Activated CD8-positive, alpha-beta memory T cell treated with anti-CD3 and anti-CD28 coated beads for 36 hours (primary cell): ENCODE data around the gene GALR3. TPM values are rescaled to one million over a fixed set of nuclear protein-coding genes. Genes with fewer than 3 reads are reported as not detected.

Source experiments
- CTCF ChIA-PET: fragments of 350-600 bp; sonication (Branson Sonifier 250); formaldehyde crosslinking; loops from one replicate; lab custom pipeline; 2021; ENCODE audit warnings: antibody characterized with exemption; lab: Charles Lee
- POLR2A ChIA-PET: fragments of 350-600 bp; sonication (Branson Sonifier 250); formaldehyde crosslinking; loops from one replicate; lab custom pipeline; 2021; ENCODE audit warnings: antibody characterized with exemption; lab: Charles Lee
- total RNA-seq, 2 experiments: library from RNA; stranded (reverse); gene quantifications; one replicate each; pipeline ENCODE4 v1.2.3, GENCODE V29; 2021

GALR3 gene
- total RNA-seq, 2 experiments from 2014 or later: not detected

- CTCF ChIA-PET: no interaction called here
- POLR2A ChIA-PET: no interaction called here
Observed at GRCh38 chr22:37801946-37802309, 21.3 kb upstream of the GALR3 start.

DNA sequence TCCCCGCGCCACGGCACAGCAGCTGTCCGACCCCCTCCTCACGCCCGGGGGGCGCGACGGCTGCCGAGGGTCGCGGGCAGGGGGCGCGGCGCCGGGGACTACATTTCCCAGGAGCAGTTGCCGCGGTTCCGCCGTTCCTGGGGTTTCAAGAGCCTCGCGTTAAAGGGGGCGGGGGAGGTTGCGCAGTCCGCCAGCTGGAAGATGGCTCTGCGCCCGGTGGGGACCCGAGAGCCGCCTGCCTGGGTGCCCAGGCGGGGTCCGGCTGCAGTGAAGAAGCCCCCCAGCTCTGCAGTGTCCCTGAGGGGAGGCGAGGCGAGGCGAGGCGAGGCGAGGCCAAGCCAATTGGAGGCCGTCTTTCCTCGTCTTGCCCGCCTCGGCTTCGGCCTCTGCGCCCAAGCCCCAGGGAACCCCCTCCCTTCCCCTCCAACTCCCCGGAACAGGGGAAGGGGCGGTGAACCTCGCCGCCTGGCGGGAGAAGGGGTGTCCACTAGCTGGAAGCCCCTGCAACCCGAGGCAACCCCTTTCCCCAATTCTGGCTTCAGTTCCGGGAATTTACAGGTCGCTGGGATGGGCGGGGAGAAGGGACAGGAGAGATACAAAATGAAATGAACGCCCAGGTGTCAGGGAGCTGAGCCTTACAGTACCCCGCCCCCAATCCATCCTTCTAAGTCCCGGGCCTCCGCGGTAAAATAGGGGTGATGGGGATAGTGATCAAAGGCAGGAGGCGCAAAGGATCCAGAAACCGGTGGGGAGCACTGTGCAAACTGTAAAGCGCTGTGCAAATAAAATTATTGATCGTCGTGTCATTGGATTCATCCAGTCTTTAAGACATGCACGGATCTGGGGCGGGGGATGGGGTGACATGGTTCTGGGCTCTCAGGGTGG is 20.6 kb upstream of the GALR3 start:
- ChIA-PET CTCF (interaction anchor here (1.3 kb wide), 1 partner anchor 16 kb away, joined by 4 read pairs; no protein-coding TSS in a partner anchor), POLR2A (no interaction called here)

DNA sequence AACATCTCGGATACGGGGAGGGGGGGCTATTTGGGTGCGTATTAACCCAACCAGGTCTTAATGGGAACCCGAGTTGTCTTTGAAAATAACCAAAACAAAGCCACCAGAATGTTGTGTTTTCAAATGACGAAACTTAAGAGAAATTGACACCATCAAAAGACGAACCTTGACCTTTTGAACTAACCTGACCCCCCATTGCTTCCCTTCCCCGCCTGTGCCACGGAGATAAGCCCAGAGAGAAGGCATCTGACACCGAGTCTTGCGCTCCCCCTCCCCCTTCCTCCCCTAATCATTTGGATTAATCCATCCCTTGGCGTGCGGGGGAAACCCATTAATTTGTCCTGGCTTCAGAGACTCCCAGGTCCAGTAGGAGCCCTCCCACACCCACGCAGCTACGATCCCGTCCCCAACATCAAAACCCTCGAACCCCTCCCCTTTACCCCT is 20.0 kb upstream of the GALR3 start:
- POLR2A ChIA-PET: no interaction called here

GRCh38 chr22:37803639-37804351 is 19.4 kb upstream of the GALR3 start:
- ChIA-PET POLR2A (interaction anchor here (0.5 kb wide), 1 partner anchor 1020 kb away, joined by 3 read pairs; no protein-coding TSS in a partner anchor), CTCF (interaction anchor here (0.6 to 1.3 kb wide), 2 partner anchors 15 to 367 kb away, joined by 3 to 4 read pairs; no protein-coding TSS in a partner anchor)

More for the DNA sequence above, 20.0 kb upstream of the GALR3 start:
- CTCF ChIA-PET: interaction anchor here (1.3 kb wide), 1 partner anchor 15 kb away, joined by 4 read pairs; no protein-coding TSS in a partner anchor

GRCh38 chr22:37804352-37804880 is 18.8 kb upstream of the GALR3 start:
- ChIA-PET CTCF (interaction anchor here (0.9 kb wide), 1 partner anchor 13 kb away, joined by 3 read pairs; no protein-coding TSS in a partner anchor), POLR2A (no interaction called here)

GRCh38 chr22:37804881-37805809 is 18.0 kb upstream of the GALR3 start:
- CTCF ChIA-PET: interaction anchor here (0.9 kb wide), 1 partner anchor 12 kb away, joined by 3 read pairs; no protein-coding TSS in a partner anchor
- POLR2A ChIA-PET: no interaction called here

GRCh38 chr22:37805810-37806277 is 17.3 kb upstream of the GALR3 start:
- ChIA-PET POLR2A (no interaction called here), CTCF (no interaction called here)

- CTCF ChIA-PET: interaction anchor here (0.7 to 3.2 kb wide), 4 partner anchors 11 to 248 kb away, joined by 3 to 35 read pairs (median 4); partner anchors contain the start of gene PDXP
- POLR2A ChIA-PET: interaction anchor here (0.6 to 1.0 kb wide), 3 partner anchors 12 to 151 kb away, joined by 3 to 4 read pairs (median 4); no protein-coding TSS in a partner anchor
Observed at GRCh38 chr22:37806409-37807333, 16.5 kb upstream of the GALR3 start.

DNA sequence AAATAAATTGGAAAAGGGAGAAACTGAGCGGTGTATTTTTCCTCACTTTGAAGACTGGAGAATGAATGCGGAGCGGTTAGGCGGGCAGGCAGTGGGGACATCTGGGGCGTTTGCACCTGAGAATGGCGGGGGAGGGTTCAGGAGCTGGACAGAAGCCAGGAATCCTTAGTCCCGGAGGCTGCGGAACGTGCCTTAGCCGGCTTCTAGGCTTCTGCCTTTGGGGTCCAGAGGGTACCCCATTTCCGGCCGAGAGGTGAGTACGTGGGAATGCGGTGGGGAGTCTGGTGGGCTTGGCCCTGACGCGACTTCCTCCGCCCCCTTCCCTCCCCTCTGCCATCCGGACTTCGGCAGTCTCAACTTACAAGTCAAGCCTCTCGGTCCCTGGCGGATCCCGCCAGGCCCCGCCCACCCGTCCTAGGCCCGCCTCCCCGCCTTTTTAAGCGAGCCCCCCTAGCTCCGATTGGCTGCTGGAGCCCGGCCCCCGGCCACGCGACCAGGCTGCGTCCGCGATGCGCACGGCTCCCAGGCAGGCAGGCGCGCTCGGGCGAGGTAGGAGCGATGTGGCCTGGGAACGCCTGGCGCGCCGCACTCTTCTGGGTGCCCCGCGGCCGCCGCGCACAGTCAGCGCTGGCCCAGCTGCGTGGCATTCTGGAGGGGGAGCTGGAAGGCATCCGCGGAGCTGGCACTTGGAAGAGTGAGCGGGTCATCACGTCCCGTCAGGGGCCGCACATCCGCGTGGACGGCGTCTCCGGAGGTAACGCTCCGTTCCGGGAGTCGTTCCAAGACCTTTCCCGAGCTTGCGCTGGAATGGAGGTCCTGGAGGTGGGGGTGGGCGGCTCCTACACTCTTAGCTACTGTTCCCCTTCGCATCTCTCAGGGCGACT is 15.5 kb upstream of the GALR3 start, which contains the start of gene GCAT:
TSS of gene GCAT (plus strand) at position 525 of the 884 bp plus-strand sequence. CDS start at position 559, 34 bp downstream.
- ChIA-PET CTCF (interaction anchor here (0.5 to 3.2 kb wide), 7 partner anchors 11 to 955 kb away, joined by 3 to 35 read pairs (median 3); partner anchors contain the start of gene PDXP), POLR2A (interaction anchor here (0.6 to 1.0 kb wide), 4 partner anchors 11 to 132 kb away, joined by 3 read pairs; partner anchors contain the start of gene LGALS1)

DNA sequence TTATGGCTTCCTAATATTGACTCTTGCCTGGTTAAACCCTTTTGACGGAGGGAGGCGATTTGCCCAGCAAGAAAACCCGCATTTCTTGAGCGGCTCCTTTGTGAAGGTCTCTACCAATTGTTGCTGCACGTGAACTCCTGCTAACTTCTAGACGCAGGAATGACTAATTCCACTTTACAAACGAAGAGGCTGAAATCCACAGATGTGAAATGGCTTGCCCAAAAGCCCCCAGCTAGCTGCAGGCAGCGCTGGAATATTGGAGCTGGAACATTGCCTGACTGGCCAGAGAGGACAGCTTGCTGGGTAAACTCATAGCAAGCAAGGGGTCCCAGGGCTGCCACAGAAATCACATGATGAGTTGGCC is 14.9 kb upstream of the GALR3 start:
- ChIA-PET CTCF (interaction anchor here (0.7 to 3.2 kb wide), 3 partner anchors 10 to 955 kb away, joined by 3 to 35 read pairs (median 4); no protein-coding TSS in a partner anchor), POLR2A (interaction anchor here (0.6 to 0.9 kb wide), 5 partner anchors 41 to 845 kb away, joined by 3 to 8 read pairs (median 3); partner anchors contain the start of gene LGALS1)

- POLR2A ChIA-PET: interaction anchor here (0.7 kb wide), 1 partner anchor 792 kb away, joined by 3 read pairs; no protein-coding TSS in a partner anchor
- CTCF ChIA-PET: interaction anchor here (1.4 to 3.2 kb wide), 2 partner anchors 8 to 54 kb away, joined by 4 to 35 read pairs; no protein-coding TSS in a partner anchor
Observed at GRCh38 chr22:37809672-37810333, 13.4 kb upstream of the GALR3 start.

DNA sequence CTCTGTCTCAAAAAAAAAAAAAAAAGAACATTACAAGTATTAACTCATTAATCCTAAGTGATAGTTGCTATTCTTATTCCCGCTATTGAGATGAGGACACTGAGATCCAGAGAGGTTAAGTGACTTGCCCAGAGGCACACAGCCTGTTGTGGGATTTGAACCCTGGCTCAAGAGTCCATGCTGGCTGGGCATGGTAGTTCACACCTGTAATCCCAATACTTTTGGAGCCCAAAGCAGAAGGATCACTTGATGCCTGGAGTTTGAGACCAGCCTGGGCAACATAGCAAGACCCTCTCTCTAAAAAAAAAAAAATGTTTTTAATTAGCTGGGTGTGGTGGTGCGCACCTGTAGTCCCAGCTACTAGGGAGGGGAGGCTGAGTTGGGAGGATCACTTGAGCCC is 11.3 kb upstream of the GALR3 start:
- ChIA-PET CTCF (interaction anchor here (0.6 kb wide), 1 partner anchor 60 kb away, joined by 3 read pairs; no protein-coding TSS in a partner anchor), POLR2A (no interaction called here)

DNA sequence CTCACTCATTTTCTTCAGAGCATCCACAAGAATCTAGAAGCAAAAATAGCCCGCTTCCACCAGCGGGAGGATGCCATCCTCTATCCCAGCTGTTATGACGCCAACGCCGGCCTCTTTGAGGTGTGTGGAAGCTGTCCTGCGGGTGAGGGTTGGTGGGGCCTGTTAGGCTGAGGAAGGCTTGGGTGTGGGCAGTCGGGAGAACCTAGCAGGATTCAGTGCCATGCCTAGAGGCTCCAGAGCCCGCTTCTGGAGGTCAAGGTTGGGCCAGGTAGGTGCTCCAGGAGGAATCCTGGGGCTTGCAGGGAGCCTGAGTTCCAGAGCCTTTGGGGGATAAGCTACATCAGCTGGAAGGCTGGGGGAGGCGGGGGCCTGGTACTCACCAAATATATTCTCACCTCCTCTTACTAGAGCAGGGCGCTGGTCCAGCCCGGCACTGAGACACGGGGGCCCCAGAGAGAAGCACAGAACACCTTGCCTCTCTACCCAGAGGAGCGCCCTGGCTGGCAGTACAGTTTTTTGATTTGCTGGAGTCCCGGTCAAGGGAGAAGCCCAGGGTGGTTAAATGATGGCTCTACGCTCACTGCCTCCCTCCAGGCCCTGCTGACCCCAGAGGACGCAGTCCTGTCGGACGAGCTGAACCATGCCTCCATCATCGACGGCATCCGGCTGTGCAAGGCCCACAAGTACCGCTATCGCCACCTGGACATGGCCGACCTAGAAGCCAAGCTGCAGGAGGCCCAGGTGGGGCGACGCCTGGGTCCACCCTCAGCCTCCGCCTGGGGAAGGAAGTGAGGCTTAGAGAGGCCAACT is 10.1 kb upstream of the GALR3 start:
- CTCF ChIA-PET: no interaction called here
- POLR2A ChIA-PET: no interaction called here

GRCh38 chr22:37815593-37815992 is 7.6 kb upstream of the GALR3 start:
- ChIA-PET POLR2A (no interaction called here), CTCF (interaction anchor here (1.1 to 1.2 kb wide), 2 partner anchors 48 to 51 kb away, joined by 3 to 5 read pairs; no protein-coding TSS in a partner anchor)
